AG10803 (cell line): ENCODE measurements around the gene DPEP1.
A peak's percentile ranks its signal among the peaks of the same experiment; 100 is the strongest.
"Not testable (repeated sequence)": the region's sequence is repeated elsewhere in the genome, so short reads cannot be mapped to it uniquely, and the experiment has no call there.

ENCODE experiments used
- DNase-seq: peaks from one replicate; pipeline ENCODE4 v3.0.0; 2010; ENCODE audit warnings: low read depth
- H3K4me3 ChIP-seq: 2 replicates; pipeline ENCODE4 v1.5.1; 2011; ENCODE audit warnings: mild to moderate bottlenecking, low read length, control low read depth
- CTCF ChIP-seq: conservative IDR thresholded peaks from 2 replicates; pipeline ENCODE4 v1.5.1; 2011; ENCODE audit warnings: mild to moderate bottlenecking, low read length, control low read depth, inconsistent platforms

DPEP1 gene

DNA sequence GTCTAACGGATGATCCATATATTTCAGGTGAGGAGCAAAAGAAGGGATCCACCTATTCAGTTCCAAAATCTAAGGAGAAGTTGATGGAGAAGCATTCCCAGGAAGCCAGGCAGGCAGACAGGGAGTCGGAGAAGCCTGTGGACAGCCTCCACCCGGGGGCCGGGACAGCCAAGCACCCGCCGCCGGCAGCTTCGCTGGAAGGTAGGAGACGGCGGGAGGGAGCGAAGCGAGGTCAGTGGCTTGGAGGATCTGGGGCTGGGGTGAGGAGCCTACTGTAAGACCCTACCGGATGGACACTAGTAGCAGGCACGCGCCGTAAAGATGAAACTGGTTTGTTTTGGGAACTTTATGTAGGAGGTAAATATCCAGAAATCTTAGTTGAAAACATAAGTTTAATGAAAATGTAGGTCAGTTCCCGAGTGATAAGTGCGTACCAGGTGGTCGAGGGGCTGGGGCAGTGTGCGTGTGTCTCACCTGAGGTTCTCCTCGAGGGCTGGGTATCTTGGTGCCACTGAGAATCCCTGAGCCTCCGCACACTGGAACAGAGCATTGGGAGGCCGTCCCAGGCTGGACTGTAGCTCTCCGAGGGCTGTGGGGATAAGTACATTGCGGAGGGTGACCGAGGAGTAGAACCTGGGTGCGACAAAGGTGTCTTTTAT is 44.9 kb downstream of the DPEP1 start:
- H3K4me3 ChIP-seq, result peak overlapping the region; percentile 95
- DNase-seq, result no peak
- no peak for TF ChIP-seq CTCF

DNA sequence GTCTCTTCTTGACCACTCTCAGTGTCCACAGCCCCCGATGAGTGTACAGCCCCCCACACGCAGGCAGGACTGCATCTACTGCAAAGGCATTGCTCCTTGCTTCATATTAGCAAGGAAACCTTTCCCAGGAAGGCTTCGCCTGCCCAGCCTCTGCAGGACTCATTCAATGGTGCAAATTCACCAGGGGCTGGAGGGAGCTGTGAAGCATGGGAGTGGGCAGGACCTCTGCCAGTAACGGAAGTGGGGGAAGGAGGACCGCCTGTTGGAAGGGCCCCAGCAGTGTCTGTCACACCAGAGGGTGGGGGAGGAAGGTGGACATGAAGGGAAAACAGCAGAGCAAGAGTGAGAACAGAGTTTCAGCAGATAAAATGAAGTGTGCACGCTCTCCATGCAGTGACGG is 46.7 kb downstream of the DPEP1 start:
- DNase-seq, result no peak
- H3K4me3 ChIP-seq, result no peak overlapping the region

GRCh38 chr16:89661215-89661614 is 47.8 kb downstream of the DPEP1 start:
- no peak for DNase-seq
- no peak for TF ChIP-seq CTCF
- no peak overlapping the region for H3K4me3 ChIP-seq

More for the DNA sequence above, 46.7 kb downstream of the DPEP1 start:
- no peak for TF ChIP-seq CTCF

GRCh38 chr16:89664238-89664637 is 50.8 kb downstream of the DPEP1 start:
- not testable (repeated sequence) for H3K4me3 ChIP-seq, DNase-seq

- not testable (repeated sequence) for H3K4me3 ChIP-seq
- peak; percentile 46 for TF ChIP-seq CTCF
- DNase-seq, result peak; percentile 47
Observed at GRCh38 chr16:89667000-89667399, 53.6 kb downstream of the DPEP1 start.

DNA sequence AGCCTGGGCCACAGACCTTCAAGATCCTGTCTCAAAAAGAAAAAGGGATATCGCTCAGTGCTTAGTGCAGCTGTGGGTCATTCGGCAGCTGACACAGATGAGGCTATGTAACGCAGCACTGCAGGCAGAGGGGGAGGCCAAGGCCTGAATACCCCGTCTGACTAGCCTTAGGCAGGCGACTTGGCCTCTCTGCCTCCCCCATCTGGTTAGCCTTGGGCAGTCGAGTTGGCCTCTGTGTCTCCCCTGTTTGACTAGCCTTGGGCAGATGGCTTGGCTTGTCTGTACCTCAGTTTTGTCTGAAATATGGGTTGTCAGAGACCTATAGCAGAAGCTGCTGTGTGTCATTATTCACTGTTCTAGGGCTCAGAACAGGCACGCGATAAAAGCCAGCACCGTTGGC is 54.2 kb downstream of the DPEP1 start:
- H3K4me3 ChIP-seq, result no peak overlapping the region
- no peak for DNase-seq
- no peak for TF ChIP-seq CTCF

- DNase-seq, result no peak
- no peak for TF ChIP-seq CTCF
- H3K4me3 ChIP-seq, result no peak overlapping the region
Observed at GRCh38 chr16:89668790-89669158, 55.3 kb downstream of the DPEP1 start.

- H3K4me3 ChIP-seq, result no peak overlapping the region
- DNase-seq, result no peak
- no peak for TF ChIP-seq CTCF
Observed at GRCh38 chr16:89669755-89670154, 56.3 kb downstream of the DPEP1 start.
